GM23338 (cell line): ENCODE measurements around the gene CMPK2. TPM values are rescaled to one million over a fixed set of nuclear protein-coding genes. Genes with fewer than 3 reads are reported as not detected.

Experiments used
- ATAC-seq: fragments of 200-7000 bp; cut with Tn5 transposase; 3 replicates; pipeline ENCODE4 v1.9.1; 2020
- DNase-seq: peaks from one replicate; pipeline ENCODE4 v3.0.0-alpha.2; 2015; ENCODE audit warnings: low spot score
- H2AFZ ChIP-seq: fragments of 200-600 bp; sonication (generic); 2 replicates; pipeline ENCODE4 v1.8.0; 2016; ENCODE audit warnings: antibody characterized with exemption, mild to moderate bottlenecking, moderate library complexity
- H3F3A ChIP-seq: fragments of 200-600 bp; sonication (generic); replicated peaks from 2 replicates; pipeline ENCODE4 v1.8.0; 2017; ENCODE audit warnings: antibody characterized with exemption, mixed run types, low read depth
- H3K27ac ChIP-seq: fragments of 200-600 bp; sonication (generic); 2 replicates; pipeline ENCODE4 v1.6.1; 2016; ENCODE audit warnings: low read depth
- H3K27me3 ChIP-seq: fragments of 200-600 bp; sonication (generic); 2 replicates; pipeline ENCODE4 v1.8.0; 2016; ENCODE audit warnings: mild to moderate bottlenecking, mixed run types, moderate library complexity; ENCODE audit not compliant: insufficient read depth
- H3K36me3 ChIP-seq: fragments of 200-600 bp; sonication (generic); 2 replicates; pipeline ENCODE4 v1.8.0; 2016; ENCODE audit warnings: mild to moderate bottlenecking; ENCODE audit not compliant: insufficient read depth
- H3K4me1 ChIP-seq: fragments of 200-600 bp; sonication (generic); 2 replicates; pipeline ENCODE4 v1.8.0; 2016; ENCODE audit warnings: mild to moderate bottlenecking, moderate library complexity; ENCODE audit not compliant: insufficient read depth
- H3K4me2 ChIP-seq: fragments of 200-600 bp; sonication (generic); 2 replicates; pipeline ENCODE4 v1.7.1; 2017; ENCODE audit warnings: mixed run types
- H3K4me3 ChIP-seq: fragments of 200-600 bp; sonication (generic); 2 replicates; pipeline ENCODE4 v1.6.1; 2016; ENCODE audit warnings: mixed run types
- H3K79me2 ChIP-seq: fragments of 200-600 bp; sonication (generic); replicated peaks from 2 replicates; pipeline ENCODE4 v1.8.0; 2017; ENCODE audit warnings: mild to moderate bottlenecking; ENCODE audit not compliant: insufficient read depth
- H3K9me2 ChIP-seq: fragments of 200-600 bp; sonication (generic); 2 replicates; pipeline ENCODE4 v1.8.0; 2017; ENCODE audit not compliant: insufficient read depth
- H4K20me1 ChIP-seq: fragments of 200-600 bp; sonication (generic); replicated peaks from 2 replicates; pipeline ENCODE4 v1.8.0; 2017; ENCODE audit warnings: mild to moderate bottlenecking; ENCODE audit not compliant: insufficient read depth
- H3K27ac Mint-ChIP-seq: 2 replicates; pipeline ENCODE4 v1.8.0; 2020; ENCODE audit warnings: inconsistent platforms, mild to moderate bottlenecking, moderate library complexity, mixed read lengths
- H3K27me3 Mint-ChIP-seq: 3 replicates; pipeline ENCODE4 v1.8.0; 2022; ENCODE audit warnings: low read depth, mild to moderate bottlenecking, moderate library complexity, mixed read lengths, inconsistent platforms; ENCODE audit not compliant: insufficient read depth, poor library complexity
- H3K36me3 Mint-ChIP-seq: 3 replicates; pipeline ENCODE4 v1.8.0; 2021; ENCODE audit warnings: low read depth, mild to moderate bottlenecking, inconsistent platforms, moderate library complexity, mixed read lengths
- H3K4me1 Mint-ChIP-seq: 3 replicates; pipeline ENCODE4 v1.8.0; 2020; ENCODE audit warnings: mild to moderate bottlenecking, inconsistent platforms, mixed read lengths
- H3K4me3 Mint-ChIP-seq: 3 replicates; pipeline ENCODE4 v1.8.0; 2021; ENCODE audit warnings: moderate library complexity, mild to moderate bottlenecking, inconsistent platforms, mixed read lengths
- H3K9me3 Mint-ChIP-seq: 3 replicates; pipeline ENCODE4 v1.8.0; 2020; ENCODE audit warnings: moderate library complexity, mild to moderate bottlenecking, inconsistent platforms, mixed read lengths
- CREB1 ChIP-seq: fragments of 250-450 bp; sonication (Bioruptor Pico); IDR thresholded peaks from 2 replicates; pipeline ENCODE4 v1.5.0; 2020; ENCODE audit warnings: low read depth, mild to moderate bottlenecking, moderate library complexity
- CTCF ChIP-seq, 2 experiments: fragments of 200-600 bp in 1 of 2; sonication (generic) in 1 of 2; conservative IDR thresholded peaks; 2 replicates each; pipeline versions ENCODE4 v1.5.1 to v1.6.1; 2016 to 2017; ENCODE audit warnings: antibody characterized with exemption in 2 of 2, low read depth in 2 of 2, mild to moderate bottlenecking in 2 of 2, moderate library complexity in 1 of 2
- ETS1 ChIP-seq: IDR thresholded peaks from 2 replicates; pipeline ENCODE4 v1.6.1; 2016; ENCODE audit warnings: antibody characterized with exemption
- EZH2 ChIP-seq: fragments of 200-600 bp; sonication (generic); IDR thresholded peaks from one replicate; pipeline ENCODE4 v1.8.0; 2017; ENCODE audit warnings: antibody characterized with exemption, mild to moderate bottlenecking, low read depth; ENCODE audit not compliant: unreplicated experiment
- NANOG ChIP-seq: IDR thresholded peaks from 2 replicates; pipeline ENCODE4 v1.6.1; 2016; ENCODE audit warnings: antibody characterized with exemption, borderline replicate concordance
- REST ChIP-seq: IDR thresholded peaks from one replicate; pipeline ENCODE4 v1.6.1; 2018; ENCODE audit warnings: antibody characterized with exemption; ENCODE audit not compliant: unreplicated experiment
- STAT1 ChIP-seq: IDR thresholded peaks from one replicate; pipeline ENCODE4 v1.6.1; 2016; ENCODE audit warnings: antibody characterized with exemption; ENCODE audit not compliant: unreplicated experiment
- polyA plus RNA-seq: library from polyadenylated mRNA; unstranded; fragments of >200 nt; fragmentation: Nextera tagmentation; extraction: Ambion mirVana; gene quantifications from 2 replicates; pipeline ENCODE4 v1.2.1, GENCODE V29; 2016
- total RNA-seq: library from RNA; depleted of rRNA; stranded (reverse); fragments of >200 nt; shearing (Covaris generic); gene quantifications from 2 replicates; pipeline ENCODE4 v1.2.3, GENCODE V29; 2014

CMPK2 gene
- total and polyA plus RNA-seq, 2 experiments from 2014 or later = 0.13 to 0.56 TPM

- TF ChIP-seq REST (no peak), STAT1 (no peak), NANOG (no peak), EZH2 (no peak), CREB1 (CRISPR knock-in tag) (no peak), CTCF (conservative IDR thresholded peaks at IDR 0.05; ENCODE audit: low read depth in 2 of 2) (no peak), ETS1 (no peak)
Observed at GRCh38 chr2:6834163-6834562, 31.5 kb downstream of the CMPK2 start (continued).

- Mint-ChIP-seq H3K9me3 (peaks cover 74% of the 10 kb centered on the region), H3K27ac (no peak overlapping the region), H3K36me3 (peaks cover 21% of the 10 kb centered on the region), H3K4me1 (no peaks in the 10 kb centered on the region), H3K27me3 (peaks cover 3% of the 10 kb centered on the region), H3K4me3 (no peak overlapping the region)
- no peak overlapping the region for H3K4me2 ChIP-seq
- H3K36me3 ChIP-seq = 0 out of 2 replicates have a peak, but pooled peaks cover 4% of the 10 kb centered on the region
- H3K4me3 ChIP-seq = no peak overlapping the region
- H3F3A ChIP-seq = no peaks in the 10 kb centered on the region
- no peaks in the 10 kb centered on the region for H3K27me3 ChIP-seq
- no peak for ATAC-seq
- H3K27ac ChIP-seq = no peak overlapping the region
- no peaks in the 10 kb centered on the region for H4K20me1 ChIP-seq
- no peak for TF ChIP-seq EZH2
- H3K9me2 ChIP-seq = no peaks in the 10 kb centered on the region
- DNase-seq = no peak
- H2AFZ ChIP-seq = no peak overlapping the region
- H3K79me2 ChIP-seq = no peaks in the 10 kb centered on the region
- H3K4me1 ChIP-seq = no peaks in the 10 kb centered on the region
Observed at GRCh38 chr2:6833300-6833604, 32.5 kb downstream of the CMPK2 start.
